CD1c-positive myeloid dendritic cell (primary cell): ENCODE measurements around the gene CELA3A.
"Not testable (repeated sequence)": the region's sequence is repeated elsewhere in the genome, so short reads cannot be mapped to it uniquely, and the experiment has no call there.

Source experiments
- DNase-seq: peaks from one replicate; pipeline ENCODE4 v3.0.0-alpha.2; 2016; ENCODE audit errors: extremely low spot score

Gene CELA3A

DNA sequence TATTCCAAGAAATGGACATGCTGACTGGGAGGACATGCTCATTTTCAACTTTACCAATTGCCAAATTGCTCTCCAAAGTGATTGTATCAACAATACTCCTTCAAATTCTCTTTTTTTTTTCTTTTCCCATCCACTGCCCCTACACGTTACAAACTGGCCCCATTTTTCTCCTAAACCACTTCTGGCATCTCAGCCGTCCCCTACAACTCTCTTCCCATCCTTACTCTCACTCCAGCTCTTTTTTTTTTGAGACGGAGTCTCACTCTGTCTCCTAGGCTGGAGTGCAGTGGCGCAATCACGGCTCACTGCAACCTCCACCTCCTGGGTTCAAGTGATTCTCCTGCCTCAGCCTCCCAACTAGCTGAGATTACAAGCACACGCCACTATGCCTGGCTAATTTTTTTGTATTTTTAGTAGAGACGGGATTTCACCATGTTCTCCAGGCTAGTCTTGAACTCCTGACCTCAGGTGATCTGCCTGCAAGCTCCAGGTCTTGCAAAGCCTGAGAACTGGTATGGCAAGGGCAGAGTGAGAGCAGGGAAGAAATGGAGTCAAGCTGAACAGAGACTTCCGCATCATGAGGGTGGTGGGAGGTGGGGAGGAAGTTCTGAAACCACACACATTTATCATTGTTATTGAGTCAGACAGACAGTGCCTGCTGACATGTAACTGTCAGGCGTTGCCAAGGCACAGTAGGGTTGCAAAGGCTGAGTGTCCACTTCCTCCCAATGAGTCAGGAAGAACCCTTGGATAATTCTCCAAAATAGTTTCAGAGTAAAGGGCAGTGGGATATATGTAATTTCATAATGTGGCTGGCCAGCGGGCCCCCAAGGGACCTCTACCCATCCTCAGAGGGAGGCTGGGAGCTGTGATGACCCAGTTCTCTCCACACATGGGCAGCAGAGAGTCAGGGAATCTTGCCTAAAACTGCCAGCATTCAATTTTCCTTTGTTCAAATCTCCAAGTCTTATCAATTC is 17.4 kb downstream of the CELA3A start:
- DNase-seq = peak; percentile 96

DNA sequence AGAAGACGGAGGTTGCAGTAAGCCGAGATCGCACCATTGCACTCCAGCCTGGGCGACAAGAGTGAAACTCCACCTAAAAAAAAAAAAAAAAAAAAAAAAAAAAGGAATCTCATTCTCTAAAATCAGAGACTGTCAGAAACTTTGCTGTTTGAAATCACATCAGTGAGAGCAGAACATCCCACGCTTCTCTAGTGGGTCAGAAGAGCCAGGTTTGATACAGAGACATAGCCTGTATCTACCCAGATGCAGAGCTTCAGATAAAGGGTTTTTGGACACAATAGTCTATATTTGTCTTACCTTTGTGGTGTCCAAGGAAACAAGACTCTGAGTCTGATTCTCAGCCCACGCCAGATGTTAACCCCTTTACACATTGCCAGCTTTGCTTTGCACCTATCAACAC is 19.6 kb downstream of the CELA3A start:
- no peak for DNase-seq

DNA sequence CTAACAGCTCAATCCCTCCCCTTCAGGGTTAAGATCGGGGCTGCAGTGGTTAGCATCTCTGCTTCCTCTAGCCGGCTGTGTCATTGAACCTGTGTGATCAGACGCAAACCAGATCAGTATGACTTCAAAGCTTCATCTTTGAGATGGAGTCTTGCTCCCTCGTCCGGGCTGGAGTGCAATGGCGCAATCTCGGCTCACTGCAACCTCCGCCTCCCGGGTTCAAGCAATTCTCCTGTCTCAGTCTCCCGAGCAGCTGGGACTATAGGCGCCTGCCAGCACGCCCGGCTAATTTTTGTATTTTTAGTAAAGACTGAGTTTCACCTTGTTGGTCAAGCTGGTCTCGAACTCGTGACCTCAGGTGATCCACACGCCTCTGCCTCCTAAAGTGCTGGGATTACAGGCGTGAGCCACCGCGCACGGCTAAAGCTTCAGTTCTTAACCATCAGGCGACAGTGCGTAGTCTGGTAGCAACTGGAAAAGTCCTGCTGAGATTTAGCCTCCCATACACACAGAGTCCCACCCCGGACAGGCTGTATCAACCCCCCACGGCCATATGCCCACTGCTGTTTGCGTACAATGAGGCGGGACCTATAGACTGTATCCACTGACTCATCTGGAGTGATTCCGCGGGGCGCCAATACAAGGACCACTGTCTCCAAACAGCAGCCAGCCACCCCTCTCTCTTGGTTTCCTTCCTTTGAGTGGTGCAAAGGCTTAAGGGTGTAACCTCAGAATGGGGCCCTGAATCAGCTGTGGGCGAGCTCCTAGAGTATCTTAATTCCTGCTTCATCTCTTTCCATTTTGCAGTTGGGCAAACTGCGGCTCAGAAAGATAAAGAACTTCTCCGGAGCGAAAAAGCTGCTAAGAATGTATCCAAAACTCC is 23.3 kb downstream of the CELA3A start:
- peak; percentile 74 for DNase-seq

DNA sequence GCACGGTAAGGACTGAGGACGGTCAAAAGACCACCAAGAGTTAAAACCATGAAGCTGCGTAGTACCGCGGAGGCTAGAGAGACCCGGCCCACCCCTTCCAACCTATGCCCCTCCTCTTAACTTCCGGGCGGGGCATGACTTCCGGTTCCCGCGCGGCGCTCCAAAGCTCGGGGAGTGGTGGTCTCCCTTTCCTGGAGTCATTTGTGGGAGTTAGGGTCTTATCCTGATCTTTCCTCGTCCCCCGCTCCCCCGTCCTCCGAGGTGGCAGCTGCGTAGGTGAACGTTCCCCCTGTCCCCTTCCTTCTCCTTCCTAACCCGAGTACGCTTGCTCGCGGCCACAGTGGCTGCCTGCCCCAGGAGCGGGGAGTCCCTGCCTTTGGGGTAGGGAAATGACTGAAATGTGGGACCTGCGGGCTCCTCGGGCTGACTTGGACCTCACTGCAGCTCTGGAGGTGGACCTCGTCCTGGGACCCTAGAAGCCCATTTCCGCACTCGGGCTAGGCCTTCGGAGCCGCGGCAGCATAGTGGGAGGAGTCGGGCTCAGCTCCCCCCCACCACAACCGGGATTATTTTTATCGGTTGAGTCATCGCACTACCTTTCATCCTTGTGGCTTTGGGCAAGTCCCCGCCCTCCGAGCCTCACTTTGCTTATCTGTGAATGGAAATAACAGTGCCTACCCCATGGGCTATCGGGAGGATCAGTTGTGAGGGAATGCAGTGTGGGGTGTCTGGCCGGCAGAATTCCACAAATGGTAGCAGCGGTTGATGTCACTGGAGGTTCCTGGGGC is 24.1 kb downstream of the CELA3A start:
- DNase-seq = peak; percentile 90

DNA sequence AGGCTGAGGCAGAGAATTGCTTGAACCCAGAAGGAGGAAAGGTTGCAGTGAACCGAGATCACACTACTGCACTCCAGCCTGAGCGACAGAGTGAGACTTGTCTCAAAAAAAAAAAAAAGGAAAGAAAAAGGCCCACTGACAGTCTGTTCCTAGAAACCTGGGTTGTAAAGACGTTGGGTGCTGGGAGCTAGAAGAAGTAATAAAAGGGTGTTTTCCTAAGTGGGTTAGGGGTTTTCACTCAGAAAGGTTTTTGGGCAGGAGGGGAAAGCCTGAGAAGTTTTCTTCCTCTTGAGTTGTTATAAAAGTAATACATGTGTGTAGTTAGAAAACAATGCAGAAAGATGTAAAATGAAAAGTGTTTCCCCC is 25.4 kb downstream of the CELA3A start:
- DNase-seq = no peak

DNA sequence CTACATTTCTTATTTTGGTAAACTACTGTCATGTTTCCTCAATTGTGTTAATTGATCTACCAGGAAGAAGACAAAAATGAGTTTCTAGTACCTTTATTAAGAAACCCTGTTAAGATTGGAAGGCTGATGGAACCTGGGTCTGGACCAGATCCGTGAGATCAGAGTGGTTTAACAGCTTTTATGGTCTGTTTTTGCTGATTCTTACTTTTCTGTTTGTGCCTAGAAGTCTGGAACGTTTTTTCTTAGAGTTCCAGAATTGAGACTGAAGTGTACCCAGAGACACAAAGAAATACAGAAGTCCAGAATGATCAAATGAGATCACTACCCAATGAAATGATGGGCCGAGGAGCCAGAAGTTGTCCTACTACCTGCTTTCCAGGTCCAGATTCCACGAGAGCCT is 28.6 kb downstream of the CELA3A start:
- DNase-seq = no peak

DNA sequence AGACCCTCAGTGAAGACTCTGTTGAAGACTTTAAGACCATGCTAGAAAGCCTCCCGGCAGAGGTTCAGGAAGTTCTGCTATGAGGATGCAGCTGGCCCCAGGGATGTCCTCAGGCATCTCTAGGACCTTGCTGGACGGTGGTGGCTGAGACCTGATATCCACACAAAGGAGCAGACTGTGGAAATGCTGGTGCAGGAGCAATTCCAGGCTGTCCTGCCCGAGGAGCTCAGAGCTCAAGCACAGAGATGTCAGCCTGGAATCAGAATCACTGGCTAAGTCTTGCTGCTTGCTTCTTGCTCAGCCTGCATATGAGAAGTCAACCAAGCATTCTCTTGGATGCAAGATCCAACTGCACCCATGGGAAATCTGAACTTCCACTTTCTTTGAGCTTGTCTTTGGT is 29.0 kb downstream of the CELA3A start:
- no peak for DNase-seq

DNA sequence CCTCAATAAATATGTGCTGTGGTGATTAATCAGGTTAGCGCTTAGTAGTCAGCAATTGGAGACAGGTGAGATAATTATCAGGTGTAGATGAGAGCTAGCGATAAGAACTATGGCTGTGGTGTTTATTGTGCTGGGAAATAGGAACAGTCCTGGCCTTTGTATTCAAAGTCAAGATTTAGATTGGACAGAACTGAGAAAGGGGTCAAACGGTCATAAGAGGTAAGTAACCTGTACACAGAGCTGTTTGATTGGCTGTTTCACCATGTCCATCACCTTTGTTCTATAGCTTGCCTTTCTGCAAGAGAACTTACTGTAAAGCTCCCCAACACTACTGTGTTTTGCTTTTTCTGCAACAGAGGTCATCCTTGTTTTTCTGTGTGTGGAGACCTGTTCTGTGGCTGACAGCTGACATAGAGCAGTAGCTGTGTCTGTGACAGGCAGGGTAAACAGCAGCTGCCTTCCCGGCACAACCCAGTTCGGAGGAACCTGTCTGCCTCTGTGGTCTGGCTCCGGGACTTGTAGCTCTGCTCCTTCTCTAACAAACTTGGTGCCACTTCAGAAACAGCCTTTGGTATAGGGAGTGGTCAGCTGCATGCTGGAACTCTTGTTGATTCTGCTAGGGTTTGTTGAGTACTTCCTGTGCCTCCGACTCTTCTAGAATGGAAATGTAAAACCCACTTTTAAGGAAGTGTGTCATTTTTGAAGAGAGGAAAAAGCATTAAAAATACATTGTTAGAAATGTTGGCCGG is 29.9 kb downstream of the CELA3A start:
- peak; percentile 48 for DNase-seq

DNA sequence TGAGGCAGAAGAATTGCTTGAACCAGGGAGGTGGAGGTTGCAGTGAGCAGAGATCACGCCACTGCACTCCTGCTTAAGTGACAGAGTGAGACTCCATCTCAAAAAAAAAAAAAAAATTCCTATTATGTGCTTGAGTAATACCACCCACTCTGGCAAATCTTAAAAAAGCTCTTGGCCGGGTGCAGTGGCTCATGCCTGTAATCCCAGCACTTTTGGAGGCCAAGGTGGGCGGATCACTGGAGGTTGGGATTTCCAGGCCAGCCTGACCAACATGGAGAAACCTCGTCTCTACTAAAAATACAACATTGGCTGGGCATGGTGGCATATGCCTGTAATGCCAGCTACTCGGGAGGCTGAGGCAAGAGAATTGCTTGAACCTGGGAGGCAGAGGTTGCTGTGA is 33.4 kb downstream of the CELA3A start:
- DNase-seq = not testable (repeated sequence)

DNA sequence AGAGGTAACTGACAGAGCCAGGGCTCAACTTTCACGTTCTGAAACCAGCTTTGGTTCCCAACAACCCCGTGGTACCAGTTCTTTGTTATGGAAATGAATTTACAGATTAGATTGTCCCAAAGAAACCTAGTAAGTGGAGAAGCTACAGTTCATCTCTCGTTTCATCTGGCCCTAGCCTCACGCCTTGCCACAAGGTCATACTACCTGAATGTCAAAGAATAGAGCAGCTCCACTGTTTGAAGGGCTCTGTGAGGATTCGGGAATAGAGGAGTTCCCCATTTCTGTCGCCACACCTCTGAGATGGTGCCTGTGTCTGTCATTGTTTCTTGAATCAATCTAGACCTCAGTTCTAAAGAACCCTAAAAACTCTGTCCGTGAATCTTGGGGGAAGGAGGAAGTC is 36.1 kb downstream of the CELA3A start:
- DNase-seq = peak; percentile 47

DNA sequence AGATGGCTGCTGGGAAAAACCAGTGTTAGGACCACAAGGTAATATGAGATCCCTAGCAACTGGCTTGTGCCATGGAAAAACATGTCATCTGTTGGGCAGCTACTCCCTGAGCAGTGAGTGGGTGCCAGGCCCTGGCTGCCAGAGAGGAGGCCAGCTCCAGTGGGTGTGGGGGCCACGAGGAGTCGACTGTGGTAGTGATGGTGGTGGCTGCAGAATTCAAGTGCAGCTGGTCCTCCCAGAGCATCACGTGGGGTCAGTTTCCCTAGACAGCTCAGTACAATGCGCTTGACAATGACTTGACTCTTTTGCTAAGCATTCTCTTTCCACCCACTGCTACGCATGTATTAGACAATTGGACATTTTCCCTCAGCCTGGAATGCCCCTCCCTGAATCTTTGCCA is 36.6 kb downstream of the CELA3A start:
- DNase-seq = peak; percentile 32

DNA sequence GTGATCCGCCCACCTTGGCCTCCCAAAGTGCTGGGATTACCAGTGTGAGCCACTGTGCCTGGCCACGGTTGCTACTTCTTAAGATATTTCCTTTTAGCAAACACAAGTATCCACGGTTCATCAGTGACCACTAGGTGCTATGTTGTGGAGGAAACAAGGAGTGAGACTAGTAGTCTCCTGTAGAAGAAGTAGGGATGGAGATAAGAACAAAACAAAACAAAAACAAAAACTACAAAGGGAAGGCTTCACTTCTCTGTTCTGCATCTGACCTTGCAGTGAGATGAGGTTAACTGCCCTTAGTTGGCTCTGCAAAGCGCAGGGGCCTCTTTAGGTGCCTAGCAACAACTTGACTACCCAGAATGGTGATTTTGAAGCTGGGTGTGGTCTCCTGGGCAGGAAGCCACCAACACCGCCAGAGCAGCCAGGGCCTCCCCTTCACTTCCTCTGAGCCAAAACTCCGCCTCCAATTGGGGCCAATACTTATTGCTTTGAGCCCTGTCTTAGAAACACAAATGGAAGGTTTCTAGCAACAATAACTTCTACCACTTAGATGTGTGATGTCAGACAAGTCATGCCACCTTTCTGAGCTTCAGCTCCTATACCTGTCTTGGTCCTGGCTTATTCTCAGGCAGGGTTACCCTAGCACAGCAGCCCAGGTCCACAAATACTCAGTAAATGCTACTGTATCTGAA is 38.3 kb downstream of the CELA3A start:
- DNase-seq = peak; percentile 94

DNA sequence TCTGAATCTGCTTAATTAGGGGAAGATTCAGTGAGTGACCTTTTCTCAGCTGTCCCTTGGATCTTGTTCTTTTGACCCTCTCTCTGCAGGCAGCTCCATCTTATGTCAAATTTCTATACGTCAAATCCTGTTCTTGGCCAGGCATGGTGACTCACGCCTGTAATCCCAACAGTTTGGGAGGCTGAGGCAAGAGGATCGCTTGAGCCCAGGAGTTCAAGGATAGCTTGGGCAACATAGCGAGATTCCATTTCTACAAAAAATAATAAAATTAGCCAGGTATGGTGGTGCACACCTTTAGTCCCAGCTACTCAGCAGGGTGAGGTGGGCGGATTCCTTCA is 38.8 kb downstream of the CELA3A start:
- no peak for DNase-seq

DNA sequence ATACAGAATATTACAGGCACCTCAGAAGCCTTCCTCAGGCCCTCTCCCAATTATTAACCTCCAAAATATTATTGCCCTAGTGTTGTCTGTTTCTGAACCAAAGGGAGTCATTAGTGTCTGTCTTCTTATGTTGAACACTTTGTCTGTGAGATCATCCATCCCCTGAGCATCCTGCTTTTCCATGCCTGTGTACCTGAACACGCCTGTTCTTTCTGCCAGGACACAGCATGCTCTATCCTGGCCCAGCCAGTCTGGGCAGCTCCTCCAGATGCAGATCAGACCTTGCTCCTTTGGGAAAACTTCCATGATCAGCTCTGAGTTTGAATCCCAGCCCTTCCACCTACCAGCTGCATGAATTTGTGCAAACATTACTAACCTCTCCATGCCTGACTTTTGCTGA is 40.0 kb downstream of the CELA3A start:
- no peak for DNase-seq

DNA sequence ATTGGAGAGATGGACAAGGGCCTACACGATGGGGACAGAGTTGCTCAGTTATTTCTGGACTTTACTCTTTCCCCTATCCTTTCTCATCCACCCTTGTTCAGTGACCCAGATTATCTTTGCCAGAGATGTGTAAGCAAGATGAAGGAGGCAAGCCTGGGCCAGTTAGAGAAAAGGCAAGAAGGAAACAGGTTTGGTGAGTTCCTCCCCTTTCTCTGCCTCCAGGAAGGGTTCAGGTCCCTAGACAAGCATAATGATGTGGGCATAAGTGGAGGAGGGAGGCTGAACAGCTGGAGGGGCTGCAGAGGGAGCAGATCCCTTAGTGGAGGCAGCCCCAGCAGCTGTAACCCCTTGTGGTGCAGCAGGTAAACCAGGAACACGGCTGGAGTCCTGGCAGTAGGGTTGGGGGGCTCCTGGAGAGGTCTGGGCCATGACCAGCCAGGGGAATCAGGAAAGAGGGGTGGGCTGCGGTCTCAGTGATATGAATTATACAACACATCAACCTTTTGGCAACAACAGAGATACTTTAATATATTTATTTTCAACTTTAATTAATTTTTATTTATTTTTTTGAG is 41.8 kb downstream of the CELA3A start:
- DNase-seq = no peak

DNA sequence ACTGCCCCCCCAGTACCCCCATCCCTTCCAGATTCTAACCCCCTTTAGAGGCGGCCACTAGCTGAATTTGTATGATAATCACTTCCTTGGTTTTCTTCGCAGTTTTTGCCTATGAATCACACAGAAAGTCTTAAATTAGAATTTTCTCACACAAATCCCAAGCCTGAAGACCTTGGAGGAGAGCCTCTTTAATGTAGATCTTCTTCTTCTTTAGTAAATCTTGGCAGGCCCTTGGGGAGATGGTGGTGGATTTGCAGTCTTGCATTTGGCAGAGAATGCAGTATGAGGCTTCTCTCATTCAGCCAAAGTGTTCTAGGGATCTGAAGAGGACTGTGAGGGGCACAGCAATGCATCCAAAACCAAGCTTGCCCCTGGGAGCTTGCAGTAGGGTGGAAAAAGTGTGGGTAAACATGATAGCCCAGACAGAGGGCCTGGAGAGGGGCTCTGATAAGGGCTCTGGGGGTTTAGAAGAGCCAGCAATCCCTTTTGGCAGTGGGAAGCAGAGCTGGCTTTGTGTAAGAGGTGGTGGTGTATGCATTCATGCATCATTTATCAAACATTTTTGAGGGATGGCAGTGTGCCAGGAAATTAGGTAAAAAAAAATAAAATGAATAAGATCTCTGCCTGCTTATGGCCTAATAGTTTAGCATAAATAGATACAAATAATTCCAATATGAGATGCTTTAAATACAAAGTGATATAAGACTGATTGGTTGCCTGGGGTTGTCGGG is 43.4 kb downstream of the CELA3A start:
- DNase-seq = no peak

DNA sequence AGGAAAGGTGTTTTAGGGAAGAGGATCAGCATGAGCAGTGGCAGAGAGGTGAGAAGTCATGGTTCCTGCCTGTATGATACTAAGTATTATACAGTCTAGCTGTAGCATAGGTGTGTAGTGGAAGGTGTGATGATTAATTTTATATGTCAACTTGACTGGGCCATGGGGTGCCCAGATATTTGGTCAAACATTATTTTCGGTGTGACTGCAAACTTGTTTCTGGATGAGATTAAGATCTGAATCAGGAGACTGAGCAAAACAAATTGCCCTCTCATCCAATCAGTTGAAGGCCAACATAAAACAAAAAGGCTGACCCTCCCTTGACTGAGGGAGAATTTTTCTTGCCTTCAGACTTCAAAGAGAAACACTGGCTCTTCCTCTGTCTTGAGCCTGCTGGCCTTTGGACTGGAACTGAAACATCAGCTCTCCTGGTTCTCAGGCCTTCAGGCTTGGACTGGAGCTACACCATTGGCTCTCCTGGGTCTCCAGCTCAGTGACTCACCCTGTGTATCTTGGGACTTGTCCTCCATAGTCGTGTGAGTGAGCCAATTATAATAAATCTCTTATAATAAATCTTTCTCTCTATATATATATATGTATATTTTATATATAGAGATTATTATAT is 44.3 kb downstream of the CELA3A start:
- no peak for DNase-seq

DNA sequence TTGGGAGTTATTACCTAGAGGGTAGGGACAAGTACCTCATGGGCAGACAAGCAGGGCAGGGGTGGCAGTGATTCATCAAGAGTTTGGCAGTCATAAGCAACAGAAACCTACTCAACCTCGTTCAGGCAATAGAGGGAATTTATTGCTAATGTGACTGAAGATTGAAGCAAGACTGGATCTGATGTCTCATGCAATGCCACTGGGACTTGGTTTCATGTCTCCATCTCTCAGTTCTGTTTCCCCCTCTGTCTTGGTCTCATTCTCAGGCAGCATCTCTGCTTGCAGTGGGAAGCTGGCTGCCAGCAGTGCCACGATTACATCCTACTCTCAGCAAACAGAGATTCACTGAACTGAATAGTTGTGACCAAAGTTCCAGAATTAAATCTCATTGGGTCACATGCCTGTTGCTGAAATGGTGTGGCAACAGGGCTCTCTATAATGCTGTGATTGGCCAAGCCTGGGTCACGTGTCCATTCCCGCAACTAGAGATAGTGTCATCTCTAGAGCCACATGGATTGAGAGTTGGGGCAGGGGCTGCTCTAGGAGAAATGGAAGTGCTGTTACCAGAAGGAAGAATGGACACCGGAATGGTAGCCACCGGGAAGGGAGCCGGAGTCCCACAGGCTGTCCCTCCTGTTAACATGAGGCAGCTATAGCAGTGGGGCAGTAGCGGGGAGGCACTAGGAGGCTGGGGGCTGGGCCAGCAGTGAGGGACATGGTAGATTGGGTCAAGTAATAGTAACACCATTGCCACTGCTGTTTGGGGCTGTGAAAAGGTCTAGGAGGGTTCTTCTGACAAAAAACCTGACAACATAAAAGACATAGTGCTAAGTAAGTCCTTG is 47.1 kb downstream of the CELA3A start:
- DNase-seq = peak; percentile 84
